HG03095 (cell line): ENCODE measurements around the gene HYAL3.

Experiments
- ATAC-seq: cut with Tn5 transposase; IDR thresholded peaks from one replicate; pipeline ENCODE4 v1.9.1; 2021; ENCODE audit warnings: moderate library complexity; ENCODE audit not compliant: unreplicated experiment

HYAL3 gene

GRCh38 chr3:50298836-50299637, at the start of gene HYAL3, which contains the start of gene NAA80:
TSS of gene HYAL3 (minus strand) at chr3:50299405. CDS start at chr3:50295602, 3,803 bp downstream.
TSS of gene NAA80 (minus strand) at chr3:50299405. CDS start at chr3:50297463, 1,942 bp downstream.
- peak; percentile 79 for ATAC-seq

- ATAC-seq: no peak
Observed at GRCh38 chr3:50347187-50347813, 48.1 kb upstream of the HYAL3 start.

- no peak for ATAC-seq
Observed at GRCh38 chr3:50345586-50346234, 46.5 kb upstream of the HYAL3 start, which contains the start of gene ZMYND10. TSS of gene ZMYND10 (minus strand) at chr3:50345732. CDS start at chr3:50345579, 153 bp downstream.

- ATAC-seq: no peak
Observed at GRCh38 chr3:50345008-50345407, 45.8 kb upstream of the HYAL3 start.

- no peak for ATAC-seq
Observed at GRCh38 chr3:50342813-50343633, 43.8 kb upstream of the HYAL3 start.

GRCh38 chr3:50341996-50342650, 42.9 kb upstream of the HYAL3 start:
- ATAC-seq: no peak

- no peak for ATAC-seq
Observed at GRCh38 chr3:50341537-50341936, 42.3 kb upstream of the HYAL3 start.

GRCh38 chr3:50340448-50341329, 41.5 kb upstream of the HYAL3 start, which contains the start of gene RASSF1:
TSS of gene RASSF1 (minus strand) at chr3:50340836. CDS start at chr3:50340805, 31 bp downstream.
- peak; percentile 19 for ATAC-seq

- ATAC-seq: no peak
Observed at GRCh38 chr3:50340147-50340447, 40.9 kb upstream of the HYAL3 start.

GRCh38 chr3:50339485-50340146, 40.4 kb upstream of the HYAL3 start:
- no peak for ATAC-seq

- no peak for ATAC-seq
Observed at GRCh38 chr3:50338965-50339364, 39.8 kb upstream of the HYAL3 start.

- peak; percentile 64 for ATAC-seq
Observed at GRCh38 chr3:50337175-50337861, 38.1 kb upstream of the HYAL3 start.

GRCh38 chr3:50336452-50337174, 37.4 kb upstream of the HYAL3 start:
- peak; percentile 23 for ATAC-seq

- no peak for ATAC-seq
Observed at GRCh38 chr3:50334339-50335075, 35.3 kb upstream of the HYAL3 start.

GRCh38 chr3:50333744-50334328, 34.6 kb upstream of the HYAL3 start:
- ATAC-seq: no peak

GRCh38 chr3:50331364-50331907, 32.2 kb upstream of the HYAL3 start:
- ATAC-seq: no peak
